PFSK-1 (cell line): ENCODE measurements around the gene ABI1.

Experiments used
- FOXP2 ChIP-seq: optimal IDR thresholded peaks from 2 replicates; pipeline ENCODE3; 2011; ENCODE audit warnings: borderline replicate concordance, control low read depth, inconsistent platforms; ENCODE audit not compliant: insufficient read depth; ENCODE audit errors: extremely low read length, extremely low read depth
- POLR2AphosphoS5 ChIP-seq: IDR thresholded peaks from 2 replicates; pipeline ENCODE4 v1.6.1; 2012; ENCODE audit warnings: low read depth, mild to moderate bottlenecking, control low read depth, low read length, moderate library complexity
- SIN3A ChIP-seq: IDR thresholded peaks from 2 replicates; pipeline ENCODE4 v1.6.1; 2012; ENCODE audit warnings: mild to moderate bottlenecking, low read length, moderate library complexity, borderline replicate concordance; ENCODE audit not compliant: insufficient read depth
- TAF1 ChIP-seq: IDR thresholded peaks from 2 replicates; pipeline ENCODE4 v1.6.1; 2012; ENCODE audit warnings: low read length, control low read depth, borderline replicate concordance; ENCODE audit not compliant: insufficient read depth
- TF ChIP-seq, protein P1 (sequence below), 2 experiments: IDR thresholded peaks; 2 replicates each; pipeline versions ENCODE4 v1.6.1 to v1.8.0; 2011 to 2012; ENCODE audit warnings: low read depth in 2 of 2, low read length in 2 of 2, control low read depth in 1 of 2, inconsistent platforms in 1 of 2, mild to moderate bottlenecking in 1 of 2, moderate library complexity in 1 of 2; ENCODE audit not compliant: insufficient read depth in 1 of 2

The ABI1 gene

GRCh38 chr10:26798298-26798697 lies 62.5 kb downstream of the ABI1 start:
- no peak for TF ChIP-seq SIN3A
- TF ChIP-seq, protein P1, sequence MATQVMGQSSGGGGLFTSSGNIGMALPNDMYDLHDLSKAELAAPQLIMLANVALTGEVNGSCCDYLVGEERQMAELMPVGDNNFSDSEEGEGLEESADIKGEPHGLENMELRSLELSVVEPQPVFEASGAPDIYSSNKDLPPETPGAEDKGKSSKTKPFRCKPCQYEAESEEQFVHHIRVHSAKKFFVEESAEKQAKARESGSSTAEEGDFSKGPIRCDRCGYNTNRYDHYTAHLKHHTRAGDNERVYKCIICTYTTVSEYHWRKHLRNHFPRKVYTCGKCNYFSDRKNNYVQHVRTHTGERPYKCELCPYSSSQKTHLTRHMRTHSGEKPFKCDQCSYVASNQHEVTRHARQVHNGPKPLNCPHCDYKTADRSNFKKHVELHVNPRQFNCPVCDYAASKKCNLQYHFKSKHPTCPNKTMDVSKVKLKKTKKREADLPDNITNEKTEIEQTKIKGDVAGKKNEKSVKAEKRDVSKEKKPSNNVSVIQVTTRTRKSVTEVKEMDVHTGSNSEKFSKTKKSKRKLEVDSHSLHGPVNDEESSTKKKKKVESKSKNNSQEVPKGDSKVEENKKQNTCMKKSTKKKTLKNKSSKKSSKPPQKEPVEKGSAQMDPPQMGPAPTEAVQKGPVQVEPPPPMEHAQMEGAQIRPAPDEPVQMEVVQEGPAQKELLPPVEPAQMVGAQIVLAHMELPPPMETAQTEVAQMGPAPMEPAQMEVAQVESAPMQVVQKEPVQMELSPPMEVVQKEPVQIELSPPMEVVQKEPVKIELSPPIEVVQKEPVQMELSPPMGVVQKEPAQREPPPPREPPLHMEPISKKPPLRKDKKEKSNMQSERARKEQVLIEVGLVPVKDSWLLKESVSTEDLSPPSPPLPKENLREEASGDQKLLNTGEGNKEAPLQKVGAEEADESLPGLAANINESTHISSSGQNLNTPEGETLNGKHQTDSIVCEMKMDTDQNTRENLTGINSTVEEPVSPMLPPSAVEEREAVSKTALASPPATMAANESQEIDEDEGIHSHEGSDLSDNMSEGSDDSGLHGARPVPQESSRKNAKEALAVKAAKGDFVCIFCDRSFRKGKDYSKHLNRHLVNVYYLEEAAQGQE (IDR thresholded peaks at IDR 0.05; ENCODE audit: insufficient read depth in 1 of 2, low read depth in 2 of 2, low read length in 2 of 2): no peak
- TF ChIP-seq TAF1: no peak
- TF ChIP-seq POLR2AphosphoS5: no peak
- TF ChIP-seq FOXP2: no peak

- TF ChIP-seq SIN3A: no peak
- no peak for TF ChIP-seq FOXP2
- no peak for TF ChIP-seq POLR2AphosphoS5
- TF ChIP-seq, protein P1 (IDR thresholded peaks at IDR 0.05; ENCODE audit: insufficient read depth in 1 of 2, low read depth in 2 of 2, low read length in 2 of 2): no peak
- no peak for TF ChIP-seq TAF1
Measured at GRCh38 chr10:26797340-26797739, 63.4 kb downstream of the ABI1 start.

GRCh38 chr10:26792758-26793495 lies 67.8 kb downstream of the ABI1 start:
- TF ChIP-seq TAF1 (no peak), SIN3A (no peak), FOXP2 (no peak), POLR2AphosphoS5 (no peak)
- TF ChIP-seq, protein P1 (IDR thresholded peaks at IDR 0.05; ENCODE audit: insufficient read depth in 1 of 2, low read depth in 2 of 2, low read length in 2 of 2): no peak

GRCh38 chr10:26790221-26790995 lies 70.3 kb downstream of the ABI1 start:
- TF ChIP-seq TAF1 (no peak), SIN3A (no peak)

DNA sequence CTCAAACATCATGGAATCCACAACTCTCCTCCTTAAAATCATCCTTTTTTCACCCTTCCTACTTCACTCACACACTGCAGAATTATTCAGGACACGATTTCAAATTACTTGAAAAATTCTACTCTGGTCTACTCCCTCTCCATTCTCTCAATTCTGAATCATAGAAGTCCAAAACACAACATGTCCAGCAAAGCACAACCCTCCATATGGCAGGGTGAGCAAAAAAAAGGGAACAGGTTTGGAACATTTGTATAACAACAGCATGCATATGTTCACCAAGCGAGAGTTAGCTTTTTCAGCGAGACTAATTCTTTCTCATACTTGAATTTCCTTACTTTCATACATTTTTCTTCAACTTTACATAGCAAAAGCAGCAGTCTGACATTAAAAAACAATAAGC lies 73.4 kb downstream of the ABI1 start:
- TF ChIP-seq POLR2AphosphoS5 (no peak), SIN3A (no peak), TAF1 (no peak), FOXP2 (no peak)
- TF ChIP-seq, protein P1 (IDR thresholded peaks at IDR 0.05; ENCODE audit: insufficient read depth in 1 of 2, low read depth in 2 of 2, low read length in 2 of 2): no peak
